ENCODE measurements around the gene FOXP3. TPM values are rescaled to one million over a fixed set of nuclear protein-coding genes. Genes with fewer than 3 reads are reported as not detected.
A peak's percentile ranks its signal among the peaks of the same experiment; 100 is the strongest.

FOXP3 gene
- total and polyA plus RNA-seq, 11 donors = 0.11 to 1.4 TPM; not detected in 9

DNA sequence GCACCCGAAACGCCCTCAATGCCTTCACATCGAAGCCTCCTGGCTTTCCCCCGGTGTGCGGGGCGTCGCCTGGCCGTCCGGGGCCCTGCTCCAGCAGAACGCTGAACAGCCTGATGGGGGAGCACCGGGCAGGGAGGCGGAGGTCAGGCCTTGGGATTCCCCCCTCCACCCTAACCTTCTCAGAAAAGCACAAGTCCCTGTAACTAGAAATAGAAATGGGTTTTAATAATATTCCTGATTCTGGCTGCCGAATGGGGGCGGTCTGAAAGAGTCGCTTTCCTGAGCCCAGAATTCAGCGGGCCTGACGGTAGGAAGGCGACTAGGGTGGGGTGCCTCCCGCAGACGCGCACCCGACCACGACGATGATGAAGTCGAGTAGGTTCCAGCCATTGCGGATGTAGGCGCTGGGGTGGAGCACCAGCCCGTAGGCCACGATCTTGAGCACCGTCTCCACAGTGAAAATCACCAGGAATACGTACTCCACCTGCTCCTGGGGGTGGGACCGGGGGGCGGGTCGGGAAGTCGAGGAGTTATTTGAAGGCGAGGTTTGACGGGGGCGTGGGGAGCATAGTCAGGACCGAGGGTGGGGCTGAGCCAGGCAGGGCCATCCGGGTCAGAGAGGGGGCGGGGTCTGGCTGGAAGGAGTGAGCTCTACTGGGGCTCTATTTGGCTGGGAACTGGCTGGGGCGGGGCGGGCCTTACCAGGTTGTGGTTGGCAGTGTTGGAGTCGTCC lies 33.8 kb downstream of the FOXP3 start:
- Histone ChIP-seq H3K36me3 (no peaks in the 10 kb centered on the region), H3K4me1 (peaks cover 0 to 8% (median 0%) of the 10 kb centered on the region in 12 donors), H3K9me3 (no peaks in the 10 kb centered on the region), H3K27ac (peak overlapping the region in 3 of 12 donors; percentile 24 to 42 (median 30)), H3K4me3 (peak overlapping the region in 10 of 12 donors; percentile 31 to 52 (median 43)), H3K27me3 (no peaks in the 10 kb centered on the region)
- 5 to 57% (median 21%) methylated on average over 31 to 44 of the region's 44 CpGs for WGBS, 4 donors
- ATAC-seq (peak; percentile 31 to 75 (median 72)), DNase-seq (peak; percentile 62 to 78 (median 75))
- intact Hi-C loops (cut with DNase I) = no loop called here
- no peak for TF ChIP-seq POLR2A (IDR thresholded peaks at IDR 0.05)
- TF ChIP-seq, protein P1, sequence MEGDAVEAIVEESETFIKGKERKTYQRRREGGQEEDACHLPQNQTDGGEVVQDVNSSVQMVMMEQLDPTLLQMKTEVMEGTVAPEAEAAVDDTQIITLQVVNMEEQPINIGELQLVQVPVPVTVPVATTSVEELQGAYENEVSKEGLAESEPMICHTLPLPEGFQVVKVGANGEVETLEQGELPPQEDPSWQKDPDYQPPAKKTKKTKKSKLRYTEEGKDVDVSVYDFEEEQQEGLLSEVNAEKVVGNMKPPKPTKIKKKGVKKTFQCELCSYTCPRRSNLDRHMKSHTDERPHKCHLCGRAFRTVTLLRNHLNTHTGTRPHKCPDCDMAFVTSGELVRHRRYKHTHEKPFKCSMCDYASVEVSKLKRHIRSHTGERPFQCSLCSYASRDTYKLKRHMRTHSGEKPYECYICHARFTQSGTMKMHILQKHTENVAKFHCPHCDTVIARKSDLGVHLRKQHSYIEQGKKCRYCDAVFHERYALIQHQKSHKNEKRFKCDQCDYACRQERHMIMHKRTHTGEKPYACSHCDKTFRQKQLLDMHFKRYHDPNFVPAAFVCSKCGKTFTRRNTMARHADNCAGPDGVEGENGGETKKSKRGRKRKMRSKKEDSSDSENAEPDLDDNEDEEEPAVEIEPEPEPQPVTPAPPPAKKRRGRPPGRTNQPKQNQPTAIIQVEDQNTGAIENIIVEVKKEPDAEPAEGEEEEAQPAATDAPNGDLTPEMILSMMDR (IDR thresholded peaks at IDR 0.05) = peak in 2 of 12 donors; percentile 18 to 27

DNA sequence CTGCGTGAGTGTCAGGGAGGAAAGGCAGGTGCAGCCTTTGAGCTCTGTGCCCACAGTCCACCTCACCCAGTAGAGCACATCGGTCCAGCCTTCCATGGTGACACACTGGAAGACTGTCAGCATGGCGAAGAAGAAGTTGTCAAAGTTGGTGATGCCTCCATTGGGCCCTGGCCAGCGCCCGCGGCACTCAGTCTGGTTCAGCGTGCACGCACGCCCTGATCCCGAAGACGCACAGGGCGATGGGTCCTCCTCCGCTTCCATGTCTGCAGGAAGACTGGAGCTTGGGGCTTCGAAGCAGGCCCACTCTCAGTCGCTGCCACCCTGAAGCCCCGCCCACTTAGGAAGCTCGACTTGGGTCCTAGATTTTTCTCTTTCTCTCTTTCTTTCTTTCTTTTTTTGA lies 36.3 kb downstream of the FOXP3 start:
- intact Hi-C loops (cut with DNase I) = no loop called here
- no peak for DNase-seq
- Histone ChIP-seq H3K27me3 (peaks cover 0 to 5% (median 0%) of the 10 kb centered on the region in 9 donors), H3K36me3 (no peaks in the 10 kb centered on the region), H3K4me1 (peaks cover 0 to 8% (median 0%) of the 10 kb centered on the region in 12 donors), H3K27ac (no peak overlapping the region), H3K4me3 (no peak overlapping the region), H3K9me3 (no peaks in the 10 kb centered on the region)
- WGBS, 4 donors = 83 to 88% (median 85%) methylated on average over 15 to 17 of the region's 17 CpGs
- ATAC-seq = no peak
- TF ChIP-seq, protein P1 (IDR thresholded peaks at IDR 0.05) = no peak
- no peak for TF ChIP-seq POLR2A (IDR thresholded peaks at IDR 0.05)

DNA sequence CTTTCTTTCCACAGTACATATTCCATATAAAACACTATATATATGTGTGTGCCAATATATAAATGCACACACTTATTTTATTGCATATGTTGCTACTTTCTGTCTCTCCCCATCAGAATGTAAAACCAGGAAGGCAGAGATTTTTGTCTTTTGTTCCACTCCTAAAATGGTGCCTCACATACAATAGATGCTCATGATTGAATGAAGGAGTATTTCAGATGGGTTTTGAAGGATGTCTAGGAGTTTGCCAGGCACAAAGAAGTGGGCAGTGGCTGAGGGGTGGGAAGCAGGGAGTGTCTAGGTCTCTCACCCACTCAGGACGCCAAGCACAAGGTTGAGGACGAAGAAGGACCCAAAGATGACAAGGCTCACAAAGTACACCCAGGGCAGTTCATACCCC lies 36.8 kb downstream of the FOXP3 start:
- ATAC-seq = no peak
- Histone ChIP-seq H3K27ac (no peak overlapping the region), H3K4me3 (no peak overlapping the region), H3K27me3 (peaks cover 0 to 7% (median 0%) of the 10 kb centered on the region in 9 donors), H3K9me3 (no peaks in the 10 kb centered on the region), H3K4me1 (peaks cover 0 to 8% (median 0%) of the 10 kb centered on the region in 12 donors), H3K36me3 (no peaks in the 10 kb centered on the region)
- no peak for TF ChIP-seq POLR2A (IDR thresholded peaks at IDR 0.05)
- TF ChIP-seq, protein P1 (IDR thresholded peaks at IDR 0.05) = no peak
- 83 to 95% (median 89%) methylated on average over 2 of the region's 2 CpGs for WGBS, 4 donors
- intact Hi-C loops (cut with DNase I) = no loop called here
- DNase-seq = no peak

DNA sequence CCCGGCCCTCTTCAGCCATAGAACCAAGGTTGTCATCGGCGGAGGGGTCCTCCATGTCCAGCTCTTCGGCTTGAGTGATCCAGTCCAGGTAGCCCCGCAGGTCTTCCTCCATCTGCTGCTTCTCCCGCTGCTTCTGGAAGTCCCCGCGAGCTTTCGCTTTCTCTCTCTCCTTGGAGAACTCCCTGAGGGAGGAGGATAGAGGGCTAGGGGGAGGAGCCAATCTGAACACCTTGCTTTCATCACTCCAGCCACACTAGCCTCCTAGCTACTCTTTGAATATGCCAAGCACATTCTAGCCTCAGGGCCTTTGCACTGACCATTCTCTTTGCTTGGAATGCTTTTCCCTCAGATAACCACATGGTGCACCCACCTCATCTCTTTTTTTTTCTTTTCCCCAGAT lies 37.6 kb downstream of the FOXP3 start:
- 86 to 93% (median 91%) methylated on average over 9 of the region's 9 CpGs for WGBS, 4 donors
- DNase-seq (no peak), ATAC-seq (no peak)
- TF ChIP-seq POLR2A (IDR thresholded peaks at IDR 0.05) = no peak
- TF ChIP-seq, protein P1 (IDR thresholded peaks at IDR 0.05) = no peak
- H3K27me3 ChIP-seq = peaks cover 0 to 7% (median 0%) of the 10 kb centered on the region in 9 donors
- no peak overlapping the region for H3K27ac ChIP-seq
- H3K4me3 ChIP-seq = no peak overlapping the region
- no peaks in the 10 kb centered on the region for H3K36me3 ChIP-seq
- intact Hi-C loops (cut with DNase I) = no loop called here
- no peaks in the 10 kb centered on the region for H3K9me3 ChIP-seq
- H3K4me1 ChIP-seq = peaks cover 0 to 8% (median 0%) of the 10 kb centered on the region in 12 donors
